Chondrocyte (in vitro differentiated cells): ENCODE results near the gene DACH1. TPM values are rescaled to one million over a fixed set of nuclear protein-coding genes. Genes with fewer than 3 reads are reported as not detected.

Source experiments
- DNase-seq: peaks from one replicate; pipeline ENCODE4 v3.0.0; 2021; ENCODE audit warnings: mixed read lengths, low spot score
- H3K27ac Mint-ChIP-seq: one replicate; pipeline ENCODE4 v1.8.0; 2021; ENCODE audit warnings: mild to moderate bottlenecking, moderate library complexity, mixed read lengths; ENCODE audit not compliant: unreplicated experiment
- H3K27me3 Mint-ChIP-seq: 2 replicates; pipeline ENCODE4 v1.8.0; 2021; ENCODE audit warnings: low read depth, mixed read lengths
- H3K36me3 Mint-ChIP-seq: 2 replicates; pipeline ENCODE4 v1.8.0; 2021; ENCODE audit warnings: low read depth, mixed read lengths
- H3K4me1 Mint-ChIP-seq: 2 replicates; pipeline ENCODE4 v1.8.0; 2021; ENCODE audit warnings: low read depth, mild to moderate bottlenecking, mixed read lengths
- H3K4me3 Mint-ChIP-seq: one replicate; pipeline ENCODE4 v1.8.0; 2021; ENCODE audit warnings: mild to moderate bottlenecking, moderate library complexity, mixed read lengths; ENCODE audit not compliant: unreplicated experiment
- H3K9me3 Mint-ChIP-seq: 2 replicates; pipeline ENCODE4 v1.8.0; 2021; ENCODE audit warnings: low read depth, mixed read lengths
- total RNA-seq: library from RNA; stranded (reverse); gene quantifications from 3 replicates; pipeline ENCODE4 v1.2.1, GENCODE V29; 2021
- TF ChIP-seq, protein P1 (sequence below): fragments of 200-600 bp; sonication (generic); IDR thresholded peaks from 2 replicates; pipeline ENCODE4 v1.5.0; 2021; ENCODE audit warnings: antibody characterized with exemption, mild to moderate bottlenecking, moderate library complexity

DACH1 gene
- total RNA-seq, 1 donor from 2014 or later, result 0.72 TPM

DNA sequence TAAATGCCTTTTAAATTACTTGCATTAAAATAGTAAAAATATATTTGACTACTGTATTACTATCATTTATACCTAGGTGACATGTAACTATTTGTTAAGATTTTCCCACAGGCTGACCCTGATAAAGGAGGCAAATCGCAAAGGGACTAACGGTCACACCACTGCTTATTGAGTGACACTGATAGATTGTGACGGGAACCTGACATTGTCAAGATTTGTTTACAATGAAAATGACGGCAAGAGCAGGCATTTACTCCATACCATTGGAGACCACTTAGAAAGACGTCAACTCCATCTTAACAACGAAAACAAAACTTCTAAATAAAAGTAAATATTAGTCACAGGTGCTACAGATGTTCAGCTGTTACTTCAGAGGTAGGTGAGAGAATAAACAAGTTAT lies 289.0 kb downstream of the DACH1 start:
- no peaks in the 10 kb centered on the region for H3K36me3 Mint-ChIP-seq
- no peak for DNase-seq
- H3K27me3 Mint-ChIP-seq, result peaks cover 2% of the 10 kb centered on the region
- no peaks in the 10 kb centered on the region for H3K4me1 Mint-ChIP-seq
- H3K9me3 Mint-ChIP-seq, result no peaks in the 10 kb centered on the region
- TF ChIP-seq, protein P1, sequence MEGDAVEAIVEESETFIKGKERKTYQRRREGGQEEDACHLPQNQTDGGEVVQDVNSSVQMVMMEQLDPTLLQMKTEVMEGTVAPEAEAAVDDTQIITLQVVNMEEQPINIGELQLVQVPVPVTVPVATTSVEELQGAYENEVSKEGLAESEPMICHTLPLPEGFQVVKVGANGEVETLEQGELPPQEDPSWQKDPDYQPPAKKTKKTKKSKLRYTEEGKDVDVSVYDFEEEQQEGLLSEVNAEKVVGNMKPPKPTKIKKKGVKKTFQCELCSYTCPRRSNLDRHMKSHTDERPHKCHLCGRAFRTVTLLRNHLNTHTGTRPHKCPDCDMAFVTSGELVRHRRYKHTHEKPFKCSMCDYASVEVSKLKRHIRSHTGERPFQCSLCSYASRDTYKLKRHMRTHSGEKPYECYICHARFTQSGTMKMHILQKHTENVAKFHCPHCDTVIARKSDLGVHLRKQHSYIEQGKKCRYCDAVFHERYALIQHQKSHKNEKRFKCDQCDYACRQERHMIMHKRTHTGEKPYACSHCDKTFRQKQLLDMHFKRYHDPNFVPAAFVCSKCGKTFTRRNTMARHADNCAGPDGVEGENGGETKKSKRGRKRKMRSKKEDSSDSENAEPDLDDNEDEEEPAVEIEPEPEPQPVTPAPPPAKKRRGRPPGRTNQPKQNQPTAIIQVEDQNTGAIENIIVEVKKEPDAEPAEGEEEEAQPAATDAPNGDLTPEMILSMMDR, result no peak
- H3K27ac Mint-ChIP-seq, result no peak overlapping the region
- no peak overlapping the region for H3K4me3 Mint-ChIP-seq

DNA sequence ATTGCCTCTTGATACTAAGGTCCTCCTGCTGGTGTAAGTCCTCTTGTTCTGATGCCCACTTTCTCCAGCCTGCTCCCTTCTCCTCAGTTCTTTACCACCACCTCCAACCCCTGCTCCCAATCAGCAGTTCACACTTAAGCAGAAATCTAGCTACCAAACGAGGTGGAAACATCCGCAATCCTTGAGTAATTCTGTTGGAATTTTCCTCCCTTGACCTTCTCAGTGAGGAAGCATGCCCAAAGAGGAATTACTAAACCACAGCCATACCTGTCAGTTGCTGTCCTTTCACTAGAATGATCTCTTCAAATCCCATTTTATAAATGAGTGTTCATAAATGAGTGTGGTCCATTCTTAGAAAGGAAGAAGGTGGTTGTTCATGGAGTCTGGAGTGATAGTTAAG lies 289.9 kb downstream of the DACH1 start:
- Mint-ChIP-seq H3K36me3 (no peaks in the 10 kb centered on the region), H3K27me3 (peaks cover 2% of the 10 kb centered on the region), H3K27ac (no peak overlapping the region), H3K4me1 (no peaks in the 10 kb centered on the region), H3K4me3 (no peak overlapping the region), H3K9me3 (no peaks in the 10 kb centered on the region)
- TF ChIP-seq, protein P1, result no peak
- DNase-seq, result no peak

DNA sequence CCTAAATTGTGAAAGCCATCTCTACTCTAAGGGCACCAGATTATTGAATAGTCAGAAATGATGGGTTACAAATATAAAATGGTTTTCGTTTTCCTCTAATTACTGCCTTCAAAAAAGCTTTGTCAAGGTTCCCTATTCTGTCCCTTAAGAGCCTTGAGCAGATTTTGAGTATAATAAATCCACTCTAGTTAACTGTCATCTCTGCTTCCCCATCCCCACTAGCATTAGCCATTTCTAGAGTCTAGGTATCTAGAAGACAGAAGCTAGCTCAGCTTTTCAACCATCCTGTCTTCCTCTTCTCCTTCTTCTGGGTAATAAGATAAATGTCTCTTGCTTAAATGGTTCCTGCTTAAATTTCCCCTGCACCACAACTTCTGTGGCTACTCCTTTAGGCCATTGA lies 290.4 kb downstream of the DACH1 start:
- TF ChIP-seq, protein P1, result no peak
- Mint-ChIP-seq H3K36me3 (no peaks in the 10 kb centered on the region), H3K4me1 (no peaks in the 10 kb centered on the region), H3K27ac (no peak overlapping the region), H3K27me3 (peaks cover 2% of the 10 kb centered on the region), H3K9me3 (no peaks in the 10 kb centered on the region), H3K4me3 (no peak overlapping the region)
- DNase-seq, result no peak

DNA sequence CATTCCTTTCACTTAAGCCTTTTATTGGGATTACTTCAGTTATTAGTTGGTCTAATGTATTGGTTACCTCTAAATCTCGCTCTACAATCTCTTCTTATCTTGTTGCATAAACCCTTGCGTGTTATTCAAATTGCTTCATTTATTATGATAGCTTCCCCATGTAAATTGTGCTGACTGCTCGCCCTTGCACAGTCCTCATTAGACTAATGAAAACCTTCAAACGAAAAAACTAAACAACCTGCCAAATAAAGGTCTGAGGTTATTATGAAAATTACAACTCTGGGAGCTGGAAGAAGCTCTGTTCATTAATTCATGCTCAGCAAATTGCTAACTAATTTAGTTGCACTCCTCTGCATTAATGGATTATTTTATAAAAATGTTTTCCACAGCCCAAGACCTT lies 320.1 kb downstream of the DACH1 start:
- no peaks in the 10 kb centered on the region for H3K9me3 Mint-ChIP-seq
- no peaks in the 10 kb centered on the region for H3K4me1 Mint-ChIP-seq
- no peak overlapping the region for H3K4me3 Mint-ChIP-seq
- no peak overlapping the region for H3K27ac Mint-ChIP-seq
- DNase-seq, result no peak
- TF ChIP-seq, protein P1, result no peak
- peaks cover 2% of the 10 kb centered on the region for H3K27me3 Mint-ChIP-seq
- H3K36me3 Mint-ChIP-seq, result no peaks in the 10 kb centered on the region

DNA sequence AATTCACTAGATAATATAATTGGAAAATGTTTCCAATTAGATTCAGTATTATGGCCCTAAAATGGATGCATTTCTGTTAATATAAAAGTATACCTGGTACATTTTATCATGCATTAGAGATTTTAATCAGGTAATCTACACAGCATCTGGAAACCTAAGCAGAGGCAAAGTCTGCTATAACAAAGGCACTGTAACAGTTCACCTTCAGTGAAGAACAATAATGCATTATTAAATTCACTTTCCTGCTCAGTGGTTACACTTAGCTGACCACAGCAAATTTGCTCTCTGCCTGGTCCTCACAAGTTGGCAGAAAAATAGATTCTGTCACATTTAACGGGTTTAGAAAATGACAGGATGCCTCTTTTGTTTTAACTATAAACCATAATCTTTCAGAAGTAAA lies 326.9 kb downstream of the DACH1 start:
- H3K27me3 Mint-ChIP-seq, result no peaks in the 10 kb centered on the region
- peaks cover 3% of the 10 kb centered on the region for H3K4me1 Mint-ChIP-seq
- no peaks in the 10 kb centered on the region for H3K36me3 Mint-ChIP-seq
- DNase-seq, result no peak
- H3K9me3 Mint-ChIP-seq, result no peaks in the 10 kb centered on the region
- no peak overlapping the region for H3K4me3 Mint-ChIP-seq
- no peak overlapping the region for H3K27ac Mint-ChIP-seq
- TF ChIP-seq, protein P1, result no peak
